GM21367 (cell line): ENCODE data around the gene MTMR3.

Source experiments
- ATAC-seq: cut with Tn5 transposase; IDR thresholded peaks from one replicate; pipeline ENCODE4 v1.9.1; 2021; ENCODE audit not compliant: unreplicated experiment

Gene MTMR3

GRCh38 chr22:29867851-29868250 lies 15.1 kb upstream of the MTMR3 start:
- no peak for ATAC-seq

- ATAC-seq = no peak
These were observed 12.4 kb upstream of the MTMR3 start for GRCh38 chr22:29870574-29870973.

DNA sequence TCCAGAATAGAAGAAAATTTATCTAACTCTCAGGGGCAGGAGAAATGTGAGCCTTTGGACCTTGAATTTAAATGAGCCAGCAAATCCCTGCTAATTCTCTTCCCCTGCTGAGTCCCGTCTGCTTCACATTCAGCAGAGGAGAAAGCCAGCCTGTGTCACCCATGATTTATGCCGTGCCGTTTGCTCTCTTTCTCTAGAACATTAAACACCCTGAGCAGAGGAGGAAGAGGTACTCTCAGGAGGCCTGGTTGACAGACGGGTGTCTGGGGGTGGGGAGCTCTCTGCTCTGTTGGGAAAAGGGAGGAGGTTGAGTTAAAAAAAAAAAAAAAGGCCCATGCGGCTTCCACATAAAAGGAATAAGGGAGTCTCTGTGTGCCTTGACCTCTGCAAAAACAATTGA lies 11.3 kb upstream of the MTMR3 start:
- no peak for ATAC-seq

DNA sequence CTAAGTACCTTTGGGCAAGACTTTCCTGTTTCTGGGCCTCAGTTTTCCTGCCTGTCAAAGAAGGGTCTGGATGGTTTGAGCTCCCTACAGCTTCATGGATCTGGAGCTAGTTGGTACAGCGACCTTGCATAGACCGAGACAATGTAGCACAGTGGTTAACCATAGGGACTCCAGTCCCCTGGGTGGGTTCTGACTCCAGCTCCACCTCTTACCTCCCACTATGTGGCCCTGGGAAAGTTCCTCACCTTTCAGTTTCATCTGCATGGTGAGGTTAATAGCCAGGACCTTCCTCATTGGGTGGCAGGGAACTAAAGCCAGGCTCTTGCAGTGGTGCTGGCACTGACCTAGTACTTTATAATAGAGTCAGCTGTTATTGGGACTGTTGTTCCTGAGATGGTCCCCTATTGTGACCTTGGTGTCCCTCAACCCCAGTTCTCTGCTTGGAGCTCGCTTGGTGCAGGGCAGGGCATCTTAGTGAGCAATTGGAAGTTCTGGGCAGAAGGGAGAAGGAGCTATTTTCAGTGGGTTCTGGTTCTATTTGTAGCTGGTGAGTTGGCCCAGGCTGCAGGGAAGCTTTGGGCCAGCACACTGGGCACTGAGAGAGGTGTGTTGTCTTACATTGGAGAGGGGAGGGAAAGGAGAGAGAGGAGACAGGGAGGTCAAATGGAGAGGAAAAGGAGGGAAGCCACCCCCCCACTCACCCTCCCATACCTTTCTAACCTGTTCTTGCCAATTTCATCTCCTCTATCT lies 10.7 kb upstream of the MTMR3 start:
- no peak for ATAC-seq

DNA sequence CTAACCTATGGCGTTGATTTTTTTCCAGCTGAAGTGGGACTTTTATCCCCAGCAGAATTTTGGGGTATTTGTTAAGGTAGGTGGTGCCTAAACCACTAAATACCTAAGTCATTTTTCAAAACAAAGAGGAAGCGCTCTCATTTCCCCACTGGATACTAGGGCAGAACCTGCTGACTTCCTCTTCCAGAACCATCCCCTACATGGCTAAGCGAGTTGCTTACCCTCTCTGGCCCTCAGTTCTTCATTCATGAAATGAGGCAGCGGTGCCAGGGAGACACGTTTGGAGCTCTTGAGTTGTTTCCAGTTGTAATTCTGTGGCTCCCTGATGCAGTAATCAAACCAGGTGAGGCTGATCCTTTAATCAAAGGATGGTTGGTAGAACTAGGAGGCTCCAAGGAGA lies 10.0 kb upstream of the MTMR3 start:
- ATAC-seq = no peak

DNA sequence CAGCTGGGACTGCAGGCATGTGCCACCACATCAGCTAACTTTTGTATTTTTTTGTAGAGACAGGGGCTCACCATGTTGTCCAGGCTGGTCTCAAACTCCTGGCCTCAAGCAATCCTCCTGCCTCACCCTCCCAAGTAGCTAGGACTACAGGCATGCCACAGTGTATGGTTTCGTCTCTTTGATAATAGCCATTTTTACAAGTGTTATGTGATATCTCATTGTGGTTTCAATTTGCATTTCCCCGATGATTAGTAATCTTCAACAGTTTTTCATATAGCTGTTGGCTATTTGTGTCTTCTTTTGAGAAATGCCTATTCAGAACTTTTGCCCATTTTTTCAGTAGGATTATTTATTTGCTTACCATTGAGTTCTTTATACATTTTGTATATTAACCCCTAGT lies 9.0 kb upstream of the MTMR3 start:
- no peak for ATAC-seq

DNA sequence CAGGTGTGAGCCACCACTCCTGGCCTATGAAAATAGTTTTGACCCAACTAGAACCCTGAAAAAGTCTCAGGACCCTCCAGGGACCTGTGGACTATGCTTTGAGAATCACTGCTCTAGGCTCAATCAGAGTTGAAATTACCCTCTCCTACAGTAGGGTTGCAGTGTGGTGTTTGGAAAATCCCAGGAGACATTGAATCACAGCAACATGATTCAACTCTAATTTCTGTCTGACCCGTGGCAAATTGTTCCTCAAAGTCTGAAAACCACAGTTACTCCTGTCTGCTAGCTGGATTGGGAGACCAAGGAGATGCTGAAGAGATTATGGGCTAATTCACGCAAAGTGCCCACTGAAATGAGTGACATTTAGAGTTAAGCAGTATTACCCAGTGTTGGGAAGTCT lies 5.4 kb upstream of the MTMR3 start:
- ATAC-seq = no peak

GRCh38 chr22:29879753-29880152 lies 3.2 kb upstream of the MTMR3 start:
- no peak for ATAC-seq

DNA sequence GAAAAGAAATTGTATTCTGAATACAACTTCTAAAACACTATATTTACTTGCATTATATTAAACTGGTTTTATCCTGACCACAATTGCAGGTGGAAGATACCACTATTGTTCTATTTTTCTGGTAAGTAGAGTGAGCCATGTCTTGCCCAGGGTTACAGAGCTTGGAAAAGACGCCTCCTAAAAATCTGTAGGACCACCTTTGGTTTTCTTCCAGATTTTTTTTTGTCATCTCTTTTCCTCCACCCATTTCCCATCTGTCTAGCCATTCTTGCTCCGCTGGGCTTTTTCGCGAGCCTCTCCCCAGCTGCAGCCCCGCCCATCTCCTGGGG lies 294 bp upstream of the MTMR3 start:
- ATAC-seq = no peak

- ATAC-seq = no peak
These were observed 762 bp downstream of the MTMR3 start for GRCh38 chr22:29883775-29884097.

DNA sequence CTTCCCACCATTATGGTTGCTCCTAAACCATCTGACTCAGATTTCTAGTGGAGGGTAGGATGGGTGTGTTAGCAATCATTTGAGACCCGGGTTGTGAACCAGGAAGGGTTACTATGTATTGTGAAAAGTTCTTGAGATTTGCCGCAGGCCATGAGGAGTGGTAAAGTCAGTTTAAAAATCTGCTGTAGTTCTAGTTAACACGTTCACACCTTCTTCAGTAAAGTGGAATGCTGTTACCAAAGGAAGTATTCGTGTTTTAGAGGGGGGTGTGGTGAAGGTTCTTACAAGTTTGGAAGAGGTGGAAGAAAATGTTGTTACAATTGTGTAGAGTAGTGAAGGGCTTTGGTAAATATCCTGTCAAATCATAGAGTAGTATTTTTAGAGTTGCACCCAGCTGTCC lies 2.6 kb downstream of the MTMR3 start:
- no peak for ATAC-seq

- no peak for ATAC-seq
These were observed 3.6 kb downstream of the MTMR3 start for GRCh38 chr22:29886596-29886995.

- no peak for ATAC-seq
These were observed 4.4 kb downstream of the MTMR3 start for GRCh38 chr22:29887358-29887757.

DNA sequence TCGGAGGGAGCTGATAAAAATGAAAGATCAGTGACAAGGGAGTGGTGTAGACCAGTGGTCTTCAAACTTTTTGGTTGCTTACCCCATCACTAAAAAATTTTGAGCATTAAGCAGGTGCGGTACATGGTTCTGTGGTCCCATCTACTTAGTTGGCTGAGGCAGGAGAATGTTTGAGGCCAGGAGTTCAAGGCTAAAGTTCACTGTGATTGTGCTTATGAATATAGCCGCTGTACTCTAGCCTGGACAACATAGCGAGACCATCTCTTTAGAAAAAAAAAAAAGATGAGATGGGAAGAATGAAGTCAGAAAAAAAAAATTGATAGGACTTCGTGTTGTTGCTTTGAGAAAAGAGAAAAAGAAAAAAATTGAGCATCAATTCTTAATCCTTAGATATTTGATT lies 7.8 kb downstream of the MTMR3 start:
- no peak for ATAC-seq

GRCh38 chr22:29892315-29893156 lies 9.6 kb downstream of the MTMR3 start:
- ATAC-seq = no peak

DNA sequence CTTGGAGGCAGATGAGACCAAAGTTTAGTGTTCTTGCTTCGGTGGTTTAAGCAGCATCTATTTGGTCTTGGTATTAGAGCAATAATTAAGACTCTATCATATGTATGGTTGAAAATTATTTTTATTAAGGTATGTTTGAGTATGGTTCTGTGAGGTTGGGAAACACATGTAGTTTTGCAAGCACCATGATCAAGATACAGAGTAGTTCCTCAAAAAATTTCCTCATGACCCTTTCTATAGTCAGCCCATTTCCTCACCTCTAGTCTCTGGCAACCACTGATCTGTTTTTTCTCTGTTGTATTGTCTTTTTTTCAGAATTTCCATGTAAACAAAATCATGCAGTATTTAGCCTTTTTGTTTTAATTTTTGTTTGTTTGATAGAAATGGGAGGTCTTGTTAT lies 18.4 kb downstream of the MTMR3 start:
- no peak for ATAC-seq

DNA sequence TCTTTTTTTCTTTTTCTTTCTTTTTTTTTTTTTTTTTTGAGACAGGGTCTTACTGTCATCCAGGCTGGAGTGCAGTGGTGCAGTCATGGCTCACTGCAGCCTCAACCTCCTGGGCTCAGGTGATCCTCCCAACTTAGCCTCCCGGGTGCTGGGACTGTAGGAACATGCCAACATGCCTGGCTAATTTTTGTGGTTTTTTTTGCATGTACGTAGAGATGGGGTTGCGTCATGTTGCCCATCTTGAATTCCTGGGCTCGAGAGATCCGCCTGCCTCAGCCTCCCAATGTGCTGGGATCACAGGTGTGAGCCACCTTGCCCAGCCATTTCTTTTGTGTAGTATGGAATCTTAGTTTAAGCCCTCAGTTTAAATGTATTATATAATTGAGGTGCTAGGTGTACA lies 20.4 kb downstream of the MTMR3 start:
- no peak for ATAC-seq

DNA sequence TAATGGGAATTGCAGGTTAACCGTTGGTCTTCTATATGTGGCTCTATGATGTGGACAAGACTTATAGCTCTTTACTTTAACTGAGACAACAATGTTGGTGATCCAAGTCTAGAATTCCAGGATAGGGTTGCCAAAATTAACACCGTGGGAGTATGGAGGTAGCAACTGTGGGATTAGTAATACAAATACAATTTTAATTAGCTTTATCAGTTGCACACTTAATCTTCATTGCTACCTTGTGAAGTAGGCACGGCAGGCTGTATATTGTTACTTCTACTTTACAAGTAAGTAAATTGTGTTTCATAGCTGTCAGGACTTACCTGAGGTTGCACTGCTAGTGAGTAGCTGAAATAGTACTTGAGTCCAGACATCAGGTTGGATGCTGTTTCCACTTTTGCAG lies 21.0 kb downstream of the MTMR3 start:
- no peak for ATAC-seq

DNA sequence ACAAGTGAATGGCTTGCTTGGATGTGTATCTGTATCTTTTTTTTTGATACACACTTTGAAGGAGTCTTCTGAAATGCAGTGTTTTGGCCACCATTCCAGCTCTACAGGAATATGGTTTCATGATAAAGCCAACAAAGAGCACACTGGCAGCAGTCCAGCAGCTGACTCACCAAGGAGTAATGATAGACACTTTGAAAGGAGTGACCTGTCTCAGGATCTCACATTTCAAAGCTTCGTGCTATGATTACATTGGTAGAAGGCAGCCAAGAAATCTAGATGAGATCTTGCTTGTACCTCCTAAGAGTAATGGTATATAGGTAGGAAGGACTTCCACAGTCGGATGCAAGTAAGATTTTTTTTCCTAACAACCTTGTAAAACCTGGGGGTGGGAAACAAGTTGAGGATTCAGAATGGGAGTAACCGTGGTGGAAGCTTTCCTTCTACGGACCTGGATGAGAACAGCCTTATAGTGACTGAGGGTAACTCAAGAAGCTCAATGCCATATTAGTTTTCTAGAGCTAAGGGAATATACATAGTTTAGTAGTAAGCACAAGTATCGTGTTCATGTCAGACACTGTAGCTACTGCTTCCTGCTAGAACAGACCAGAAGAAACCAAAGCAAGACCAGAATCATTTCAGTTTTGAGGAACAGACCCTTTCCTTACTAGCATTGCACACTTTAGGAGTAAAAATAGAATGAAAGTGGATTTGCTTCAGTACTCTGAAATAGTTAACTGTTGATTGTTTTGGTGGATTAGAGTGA lies 25.0 kb downstream of the MTMR3 start:
- no peak for ATAC-seq

- no peak for ATAC-seq
These were observed 29.2 kb downstream of the MTMR3 start for GRCh38 chr22:29912141-29912540.

DNA sequence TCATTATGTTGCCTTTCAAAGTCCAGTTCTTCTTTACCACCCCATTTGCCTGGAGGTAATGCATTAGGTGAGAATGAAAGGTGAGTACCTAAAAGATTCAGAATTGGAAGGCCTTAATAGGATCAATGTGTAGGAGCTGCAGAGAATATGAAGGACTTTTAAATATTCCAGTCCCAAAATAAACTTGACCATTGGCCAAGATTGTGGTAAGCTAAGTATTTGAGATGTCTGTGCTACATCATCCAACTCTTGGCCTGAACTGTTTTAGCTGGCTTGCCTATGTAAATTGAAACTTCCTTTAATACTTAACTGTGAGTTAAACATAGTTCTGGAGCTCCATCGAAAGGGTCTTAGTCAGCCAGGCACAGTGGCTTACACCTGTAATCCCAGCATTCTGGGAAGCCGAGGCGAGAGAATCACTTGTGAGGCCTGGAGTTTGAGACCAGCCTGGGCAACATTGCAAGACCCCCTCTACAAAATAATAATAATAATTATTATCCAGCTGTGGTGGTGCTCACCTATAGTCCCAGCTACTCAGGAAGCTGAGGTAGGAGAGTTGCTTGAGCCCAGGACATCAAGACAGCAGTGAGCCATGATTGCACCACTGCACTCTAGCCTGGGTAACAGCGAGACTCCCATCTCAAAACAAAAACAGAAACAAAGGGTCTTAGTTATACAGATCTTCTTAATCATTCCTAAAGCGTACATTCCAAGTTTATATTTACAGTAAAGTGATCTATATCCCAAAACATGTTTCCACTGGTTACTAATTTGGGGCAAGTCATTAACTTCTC lies 29.8 kb downstream of the MTMR3 start:
- no peak for ATAC-seq
